ENCODE results near the gene NCCRP1.

DNA sequence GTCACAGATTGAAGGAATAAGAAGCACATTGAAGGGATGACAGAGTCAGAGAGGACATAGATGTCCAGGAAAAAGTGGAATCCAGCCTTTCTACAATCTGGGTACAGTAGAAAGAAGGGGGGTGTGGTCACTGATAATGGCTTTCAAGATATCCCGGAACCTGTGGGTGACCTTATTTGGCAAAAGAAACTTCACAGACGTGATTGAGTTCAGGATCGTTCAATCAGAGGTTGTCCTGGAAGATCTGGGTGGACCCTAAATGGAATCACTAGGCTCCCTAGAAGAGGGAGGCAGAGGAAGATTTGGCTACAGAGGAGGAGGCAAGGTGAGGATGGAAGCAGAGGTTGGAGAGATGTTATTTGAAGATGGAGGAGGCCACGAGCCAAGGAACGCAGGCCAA, 20.3 kb downstream of the NCCRP1 start:
- no peak for TF ChIP-seq EZH2 (IDR thresholded peaks at IDR 0.05; ENCODE audit: low read depth)
- TF ChIP-seq, protein P1, sequence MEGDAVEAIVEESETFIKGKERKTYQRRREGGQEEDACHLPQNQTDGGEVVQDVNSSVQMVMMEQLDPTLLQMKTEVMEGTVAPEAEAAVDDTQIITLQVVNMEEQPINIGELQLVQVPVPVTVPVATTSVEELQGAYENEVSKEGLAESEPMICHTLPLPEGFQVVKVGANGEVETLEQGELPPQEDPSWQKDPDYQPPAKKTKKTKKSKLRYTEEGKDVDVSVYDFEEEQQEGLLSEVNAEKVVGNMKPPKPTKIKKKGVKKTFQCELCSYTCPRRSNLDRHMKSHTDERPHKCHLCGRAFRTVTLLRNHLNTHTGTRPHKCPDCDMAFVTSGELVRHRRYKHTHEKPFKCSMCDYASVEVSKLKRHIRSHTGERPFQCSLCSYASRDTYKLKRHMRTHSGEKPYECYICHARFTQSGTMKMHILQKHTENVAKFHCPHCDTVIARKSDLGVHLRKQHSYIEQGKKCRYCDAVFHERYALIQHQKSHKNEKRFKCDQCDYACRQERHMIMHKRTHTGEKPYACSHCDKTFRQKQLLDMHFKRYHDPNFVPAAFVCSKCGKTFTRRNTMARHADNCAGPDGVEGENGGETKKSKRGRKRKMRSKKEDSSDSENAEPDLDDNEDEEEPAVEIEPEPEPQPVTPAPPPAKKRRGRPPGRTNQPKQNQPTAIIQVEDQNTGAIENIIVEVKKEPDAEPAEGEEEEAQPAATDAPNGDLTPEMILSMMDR (conservative IDR thresholded peaks at IDR 0.05) = no peak

All from PC-9 (cell line).